Subcutaneous adipose tissue (tissue), 4 donors: ENCODE measurements around the gene UROS. TPM values are rescaled to one million over a fixed set of nuclear protein-coding genes. Genes with fewer than 3 reads are reported as not detected.

Experiments used
- total RNA-seq, 4 donors: library from RNA; depleted of rRNA; stranded (reverse); fragments of >200 nt; gene quantifications; one replicate each; pipeline ENCODE4 v1.1.0, GENCODE V29; 2016
- TF ChIP-seq, protein P1 (sequence below): fragments of 450-650 bp; IDR thresholded peaks from one replicate; pipeline ENCODE4 v1.5.1; 2016; ENCODE audit warnings: low read depth, mild to moderate bottlenecking, control low read depth, antibody characterized with exemption, moderate library complexity

UROS gene
- total RNA-seq, 4 donors from 2014 or later: 26.2 to 48.8 (median 46.6) TPM

DNA sequence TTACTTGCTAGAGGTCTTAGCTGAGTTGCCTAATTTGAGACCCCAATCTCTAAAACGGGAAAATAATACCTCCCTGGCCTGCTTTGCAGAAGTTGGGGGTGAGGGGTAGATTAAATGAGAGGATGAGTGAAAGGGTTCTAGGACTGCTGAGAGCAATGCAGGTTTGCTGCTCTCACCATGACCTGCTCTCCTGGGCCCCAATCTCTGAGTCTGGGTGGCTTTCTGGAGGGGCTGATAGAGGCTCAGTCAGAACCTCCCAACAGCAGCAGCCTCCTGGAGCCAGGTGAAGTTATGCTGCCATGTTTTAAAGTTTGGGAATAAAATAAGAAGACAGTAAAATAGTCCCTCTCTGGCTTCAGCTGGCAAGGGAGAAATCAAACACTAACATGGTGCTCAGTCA lies 7.3 kb downstream of the UROS start:
- TF ChIP-seq, protein P1, sequence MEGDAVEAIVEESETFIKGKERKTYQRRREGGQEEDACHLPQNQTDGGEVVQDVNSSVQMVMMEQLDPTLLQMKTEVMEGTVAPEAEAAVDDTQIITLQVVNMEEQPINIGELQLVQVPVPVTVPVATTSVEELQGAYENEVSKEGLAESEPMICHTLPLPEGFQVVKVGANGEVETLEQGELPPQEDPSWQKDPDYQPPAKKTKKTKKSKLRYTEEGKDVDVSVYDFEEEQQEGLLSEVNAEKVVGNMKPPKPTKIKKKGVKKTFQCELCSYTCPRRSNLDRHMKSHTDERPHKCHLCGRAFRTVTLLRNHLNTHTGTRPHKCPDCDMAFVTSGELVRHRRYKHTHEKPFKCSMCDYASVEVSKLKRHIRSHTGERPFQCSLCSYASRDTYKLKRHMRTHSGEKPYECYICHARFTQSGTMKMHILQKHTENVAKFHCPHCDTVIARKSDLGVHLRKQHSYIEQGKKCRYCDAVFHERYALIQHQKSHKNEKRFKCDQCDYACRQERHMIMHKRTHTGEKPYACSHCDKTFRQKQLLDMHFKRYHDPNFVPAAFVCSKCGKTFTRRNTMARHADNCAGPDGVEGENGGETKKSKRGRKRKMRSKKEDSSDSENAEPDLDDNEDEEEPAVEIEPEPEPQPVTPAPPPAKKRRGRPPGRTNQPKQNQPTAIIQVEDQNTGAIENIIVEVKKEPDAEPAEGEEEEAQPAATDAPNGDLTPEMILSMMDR: no peak

- TF ChIP-seq, protein P1: no peak
These were observed 10.8 kb downstream of the UROS start for GRCh38 chr10:125812128-125812750.

- TF ChIP-seq, protein P1: no peak
These were observed 11.8 kb downstream of the UROS start for GRCh38 chr10:125811251-125811650.

GRCh38 chr10:125808047-125808446 lies 15.0 kb downstream of the UROS start:
- TF ChIP-seq, protein P1: no peak

DNA sequence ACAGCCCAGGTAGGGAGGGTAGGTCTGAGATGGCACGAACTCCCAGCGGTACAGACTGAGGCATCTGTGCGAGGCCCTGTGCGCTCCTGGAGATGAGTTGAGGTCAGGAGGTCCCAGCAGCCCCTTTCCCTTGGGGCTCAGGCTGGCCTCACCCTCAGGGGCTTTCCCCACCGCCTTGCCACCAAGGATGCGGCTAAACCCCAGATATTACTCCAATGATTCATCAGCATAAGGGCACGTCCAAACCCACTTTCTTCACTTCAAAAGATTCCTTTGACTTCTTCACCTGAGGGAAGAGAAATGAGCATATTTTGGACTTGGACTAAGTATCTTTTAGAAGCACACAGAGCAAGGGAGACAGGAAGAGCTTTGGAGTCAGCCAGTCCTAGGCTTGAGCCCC lies 20.3 kb downstream of the UROS start:
- TF ChIP-seq, protein P1: no peak

- TF ChIP-seq, protein P1: no peak
These were observed 20.9 kb downstream of the UROS start for GRCh38 chr10:125802131-125802530.

DNA sequence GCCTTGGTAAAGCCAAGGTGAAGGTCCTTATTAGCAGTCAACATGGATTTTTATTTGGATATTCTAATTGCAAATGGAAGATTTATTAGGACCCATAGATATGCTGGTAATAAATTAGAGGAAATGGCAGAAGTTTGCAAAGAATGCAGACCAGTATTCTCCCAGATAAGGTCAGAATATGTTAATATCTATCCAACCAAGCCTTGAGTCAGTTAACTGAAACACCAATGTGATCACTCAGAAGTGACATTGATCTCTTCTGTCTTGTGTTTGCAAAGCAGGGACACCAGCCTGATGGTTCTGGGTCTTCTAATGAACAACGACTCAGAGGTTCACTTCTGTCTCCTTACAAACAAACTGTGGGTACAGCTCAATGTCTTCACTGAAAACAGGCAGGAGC lies 21.5 kb downstream of the UROS start:
- TF ChIP-seq, protein P1: no peak
